RWPE1 (cell line): ENCODE results near the gene NOL4L.

Experiments used
- CTCF ChIA-PET: fragments of 350-600 bp; sonication (Branson Sonifier 250); formaldehyde crosslinking; extraction: SDS; loops from one replicate; lab custom pipeline; 2021; lab: Yijun Ruan, JAX
- POLR2A ChIA-PET: fragments of 400-600 bp; formaldehyde crosslinking; extraction: SDS; loops from one replicate; lab custom pipeline; 2020; ENCODE audit warnings: antibody characterized with exemption; ENCODE audit not compliant: low non-redundant PET; lab: Yijun Ruan, JAX
- DNase-seq: peaks from one replicate; pipeline ENCODE4 v3.0.0; 2012; ENCODE audit warnings: low spot score
- H3K27ac ChIP-seq: fragments of 450-650 bp; 2 replicates; pipeline ENCODE4 v1.5.1; 2017
- TF ChIP-seq, protein P1 (sequence below): fragments of 450-650 bp; conservative IDR thresholded peaks from 2 replicates; pipeline ENCODE4 v1.5.1; 2017; ENCODE audit warnings: low read depth, mild to moderate bottlenecking

The NOL4L gene

DNA sequence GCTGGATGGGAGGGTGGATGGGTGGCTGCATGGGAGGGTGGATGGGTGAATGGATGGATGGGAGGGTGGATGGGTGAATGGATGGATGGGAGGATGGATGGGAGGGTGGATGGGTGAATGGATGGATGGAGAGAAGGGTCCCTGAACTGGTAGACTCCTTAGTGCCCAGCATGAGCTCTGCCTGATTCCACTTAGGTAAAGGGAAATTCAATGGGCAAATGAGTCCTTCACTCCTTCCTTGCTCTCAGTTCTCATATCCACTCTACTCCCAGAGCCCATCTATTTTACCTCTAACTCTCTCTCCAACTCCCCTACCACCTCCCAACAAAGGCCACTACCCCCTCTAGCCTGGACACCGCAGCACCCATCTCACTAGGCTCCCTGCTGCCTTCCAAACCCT is 29.2 kb upstream of the NOL4L start:
- POLR2A ChIA-PET = no interaction called here
- TF ChIP-seq, protein P1, sequence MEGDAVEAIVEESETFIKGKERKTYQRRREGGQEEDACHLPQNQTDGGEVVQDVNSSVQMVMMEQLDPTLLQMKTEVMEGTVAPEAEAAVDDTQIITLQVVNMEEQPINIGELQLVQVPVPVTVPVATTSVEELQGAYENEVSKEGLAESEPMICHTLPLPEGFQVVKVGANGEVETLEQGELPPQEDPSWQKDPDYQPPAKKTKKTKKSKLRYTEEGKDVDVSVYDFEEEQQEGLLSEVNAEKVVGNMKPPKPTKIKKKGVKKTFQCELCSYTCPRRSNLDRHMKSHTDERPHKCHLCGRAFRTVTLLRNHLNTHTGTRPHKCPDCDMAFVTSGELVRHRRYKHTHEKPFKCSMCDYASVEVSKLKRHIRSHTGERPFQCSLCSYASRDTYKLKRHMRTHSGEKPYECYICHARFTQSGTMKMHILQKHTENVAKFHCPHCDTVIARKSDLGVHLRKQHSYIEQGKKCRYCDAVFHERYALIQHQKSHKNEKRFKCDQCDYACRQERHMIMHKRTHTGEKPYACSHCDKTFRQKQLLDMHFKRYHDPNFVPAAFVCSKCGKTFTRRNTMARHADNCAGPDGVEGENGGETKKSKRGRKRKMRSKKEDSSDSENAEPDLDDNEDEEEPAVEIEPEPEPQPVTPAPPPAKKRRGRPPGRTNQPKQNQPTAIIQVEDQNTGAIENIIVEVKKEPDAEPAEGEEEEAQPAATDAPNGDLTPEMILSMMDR = no peak
- CTCF ChIA-PET = interaction anchor here (0.7 kb wide), 1 partner anchor 24 kb away, joined by 3 read pairs; no protein-coding TSS in a partner anchor
- H3K27ac ChIP-seq = no peak overlapping the region
- no peak for DNase-seq

DNA sequence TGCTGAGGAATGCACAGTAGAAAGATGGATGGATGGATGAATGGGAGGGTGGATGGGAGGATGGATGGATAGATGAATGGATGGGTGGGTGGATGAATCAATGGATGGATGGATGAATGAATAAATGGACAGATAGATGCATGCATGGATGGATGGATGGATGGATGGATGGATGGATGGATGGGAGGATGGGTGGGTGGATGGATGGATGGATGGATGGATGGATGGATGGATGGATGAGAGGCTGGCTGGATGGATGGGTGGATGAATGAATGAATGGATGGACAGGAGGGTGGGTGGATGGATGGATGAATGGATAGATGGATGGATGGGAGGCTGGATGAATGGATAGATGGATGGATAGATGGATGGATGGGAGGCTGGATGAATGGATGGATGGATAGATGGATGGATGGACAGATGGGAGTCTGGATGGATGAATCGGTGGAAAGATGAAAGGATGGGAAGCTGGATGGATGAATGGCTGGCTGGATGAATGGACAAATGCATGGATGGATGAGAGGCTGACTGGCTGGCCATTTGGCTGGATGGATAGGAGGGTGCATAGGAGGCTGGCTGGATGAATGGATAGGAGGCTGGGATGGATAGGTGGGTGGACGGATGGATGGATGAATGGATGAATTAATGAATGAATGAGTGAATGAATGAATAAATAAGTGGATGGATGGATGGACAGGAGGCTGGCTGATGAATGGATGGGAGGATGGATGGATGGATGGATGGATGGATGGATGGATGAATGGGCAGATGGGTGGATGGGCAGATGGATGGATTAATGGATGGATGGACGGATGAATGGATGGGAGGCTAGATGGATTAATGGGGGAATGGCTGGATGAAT is 28.3 kb upstream of the NOL4L start:
- CTCF ChIA-PET = no interaction called here
- no peak for DNase-seq
- no peak overlapping the region for H3K27ac ChIP-seq
- POLR2A ChIA-PET = no interaction called here
- TF ChIP-seq, protein P1 = no peak

DNA sequence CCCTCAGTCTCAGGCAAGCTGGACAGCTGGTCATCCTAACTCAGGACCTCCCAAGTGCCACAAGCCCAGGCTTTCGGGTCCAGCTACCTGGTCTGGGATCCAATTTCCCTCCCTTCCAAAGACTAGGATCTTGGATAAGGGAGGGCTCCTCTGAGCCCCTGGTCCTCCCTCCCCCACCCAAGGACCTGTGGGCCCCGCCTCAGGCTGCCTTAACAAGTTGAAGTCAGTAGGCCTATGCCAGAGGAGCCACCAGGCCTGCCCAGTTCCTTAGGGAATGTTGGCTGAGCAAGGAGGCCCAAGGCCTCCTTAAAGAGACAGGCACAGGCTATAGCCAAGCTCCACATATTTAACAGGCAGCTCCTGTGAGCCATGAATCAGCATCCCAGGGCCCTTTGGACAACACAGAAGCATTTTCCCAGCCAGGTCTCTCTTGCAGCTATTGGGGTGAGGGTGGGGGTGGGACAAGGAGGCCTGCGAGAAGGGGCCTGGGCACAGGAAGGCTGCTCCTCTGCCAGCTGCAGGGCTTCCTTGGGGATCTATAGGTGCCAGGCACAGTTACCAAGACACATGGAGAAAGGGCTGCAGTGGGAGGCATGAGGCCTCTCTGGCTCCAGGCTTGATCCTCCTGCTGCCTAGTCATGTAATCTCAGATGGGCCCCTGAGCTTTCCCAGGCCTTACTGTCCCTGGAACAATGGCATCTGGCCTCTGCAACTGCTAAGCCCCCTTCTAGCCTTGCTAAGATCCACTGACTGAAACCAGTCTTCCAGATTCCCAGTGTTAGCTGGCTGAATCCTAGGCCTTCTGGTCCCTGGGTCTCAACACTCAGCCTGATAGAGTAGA is 27.4 kb upstream of the NOL4L start:
- no peak for DNase-seq
- ChIA-PET POLR2A (no interaction called here), CTCF (no interaction called here)
- TF ChIP-seq, protein P1 = no peak
- no peak overlapping the region for H3K27ac ChIP-seq

DNA sequence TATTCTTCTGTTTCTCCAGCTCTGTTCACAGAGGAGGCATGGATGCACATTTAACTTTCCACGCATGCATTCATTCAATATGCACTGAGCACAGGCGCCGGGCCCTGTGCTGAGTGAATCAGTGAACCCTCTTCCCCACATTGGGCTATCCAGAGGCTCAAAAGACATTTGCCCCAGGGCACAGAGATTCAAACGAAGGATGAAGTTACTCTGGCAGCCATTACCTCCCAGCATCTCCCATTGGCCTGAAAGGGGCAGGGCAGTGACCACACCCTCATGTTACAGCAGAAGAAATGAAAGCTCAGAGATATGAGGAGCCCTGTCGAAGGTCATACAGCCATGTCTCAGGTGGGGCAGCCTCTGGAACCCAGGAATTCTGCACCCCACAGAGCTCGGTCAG is 26.7 kb upstream of the NOL4L start:
- no peak overlapping the region for H3K27ac ChIP-seq
- TF ChIP-seq, protein P1 = no peak
- POLR2A ChIA-PET = no interaction called here
- DNase-seq = no peak
- CTCF ChIA-PET = no interaction called here

DNA sequence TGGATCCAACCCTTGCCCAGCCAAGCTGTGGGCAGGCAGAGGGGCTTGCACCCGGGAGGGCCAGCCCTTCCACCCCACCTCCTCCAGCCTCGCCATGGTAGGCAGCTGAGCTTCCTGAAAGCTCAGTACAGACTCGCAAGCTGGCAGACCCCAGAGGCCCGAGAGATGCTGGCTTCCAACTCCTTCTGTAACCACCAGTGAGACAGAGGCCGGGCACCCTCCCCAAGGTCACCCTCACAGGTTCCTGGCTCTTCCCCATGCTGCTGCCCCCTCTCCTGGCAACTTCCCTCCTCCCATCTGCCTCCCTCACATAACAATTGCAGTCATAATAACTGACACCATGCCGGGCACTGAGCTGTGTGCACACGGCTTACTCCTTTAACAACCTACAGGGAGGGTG is 26.2 kb upstream of the NOL4L start:
- no peak overlapping the region for H3K27ac ChIP-seq
- TF ChIP-seq, protein P1 = no peak
- POLR2A ChIA-PET = no interaction called here
- DNase-seq = no peak
- CTCF ChIA-PET = interaction anchor here (1.2 kb wide), 1 partner anchor 33 kb away, joined by 5 read pairs; no protein-coding TSS in a partner anchor

DNA sequence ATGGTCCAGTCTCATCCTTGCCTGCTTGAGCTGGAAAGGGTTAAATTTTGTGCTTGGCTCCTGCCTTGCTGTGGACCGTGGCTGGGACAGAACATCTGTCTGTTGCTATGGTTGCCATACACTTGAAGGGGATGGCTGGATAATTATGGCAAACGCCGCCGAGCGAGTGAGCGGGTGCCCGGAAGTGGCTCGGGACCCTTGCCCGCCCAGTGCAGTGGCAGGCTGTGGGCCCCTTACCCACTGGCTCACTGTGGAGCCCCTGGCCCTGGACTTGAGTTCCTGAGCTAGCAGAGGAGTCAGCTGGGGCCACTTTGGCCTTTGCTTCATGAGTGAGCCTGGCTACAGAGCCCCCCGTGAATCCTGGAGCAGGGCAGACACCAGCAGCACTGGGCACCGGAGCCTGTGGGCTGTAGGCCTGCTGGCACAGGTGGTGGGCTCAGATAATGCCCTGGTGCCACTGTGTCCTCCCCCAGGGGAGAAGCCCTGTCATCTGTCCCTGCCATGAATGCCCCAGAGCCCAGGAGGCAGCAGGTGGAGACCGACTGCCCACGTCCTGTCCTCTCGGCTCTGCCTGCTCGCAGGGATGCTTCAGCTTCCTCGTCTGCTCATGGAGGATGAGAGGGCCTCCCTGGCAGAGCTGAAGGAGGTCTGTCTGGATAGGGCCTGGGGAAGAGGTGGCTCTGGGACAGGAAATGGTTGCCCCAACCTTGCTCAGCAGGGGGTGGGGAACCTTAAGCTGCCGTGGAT is 25.5 kb upstream of the NOL4L start:
- H3K27ac ChIP-seq = no peak overlapping the region
- ChIA-PET CTCF (interaction anchor here (0.6 to 1.2 kb wide), 4 partner anchors 17 to 906 kb away, joined by 3 to 5 read pairs (median 3); no protein-coding TSS in a partner anchor), POLR2A (no interaction called here)
- no peak for DNase-seq
- TF ChIP-seq, protein P1 = no peak
